ENCODE data around the gene NET1.

The NET1 gene

DNA sequence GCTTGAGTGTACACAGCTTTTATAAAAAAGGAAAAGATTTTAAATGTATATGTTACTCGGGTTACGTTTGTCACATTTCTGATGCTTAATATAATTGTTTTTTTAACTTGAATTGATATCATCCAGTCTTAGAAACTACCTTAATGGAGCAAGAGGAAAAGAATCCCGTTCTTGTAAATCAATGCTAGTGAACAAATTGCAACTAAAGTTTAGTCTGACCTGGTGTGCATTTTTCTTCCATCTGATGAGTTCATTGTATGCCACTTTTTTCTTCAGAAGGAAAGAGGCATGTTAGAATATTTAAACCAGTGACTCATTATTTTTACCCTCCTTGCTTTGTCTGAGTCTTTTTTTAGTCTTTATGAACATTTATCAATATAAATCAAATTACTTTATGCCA is 34.7 kb downstream of the NET1 start:
- TF ChIP-seq, protein P1, sequence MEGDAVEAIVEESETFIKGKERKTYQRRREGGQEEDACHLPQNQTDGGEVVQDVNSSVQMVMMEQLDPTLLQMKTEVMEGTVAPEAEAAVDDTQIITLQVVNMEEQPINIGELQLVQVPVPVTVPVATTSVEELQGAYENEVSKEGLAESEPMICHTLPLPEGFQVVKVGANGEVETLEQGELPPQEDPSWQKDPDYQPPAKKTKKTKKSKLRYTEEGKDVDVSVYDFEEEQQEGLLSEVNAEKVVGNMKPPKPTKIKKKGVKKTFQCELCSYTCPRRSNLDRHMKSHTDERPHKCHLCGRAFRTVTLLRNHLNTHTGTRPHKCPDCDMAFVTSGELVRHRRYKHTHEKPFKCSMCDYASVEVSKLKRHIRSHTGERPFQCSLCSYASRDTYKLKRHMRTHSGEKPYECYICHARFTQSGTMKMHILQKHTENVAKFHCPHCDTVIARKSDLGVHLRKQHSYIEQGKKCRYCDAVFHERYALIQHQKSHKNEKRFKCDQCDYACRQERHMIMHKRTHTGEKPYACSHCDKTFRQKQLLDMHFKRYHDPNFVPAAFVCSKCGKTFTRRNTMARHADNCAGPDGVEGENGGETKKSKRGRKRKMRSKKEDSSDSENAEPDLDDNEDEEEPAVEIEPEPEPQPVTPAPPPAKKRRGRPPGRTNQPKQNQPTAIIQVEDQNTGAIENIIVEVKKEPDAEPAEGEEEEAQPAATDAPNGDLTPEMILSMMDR (IDR thresholded peaks at IDR 0.05; ENCODE audit: control insufficient read depth, insufficient read depth, low read depth, low read length, missing control alignments), result no peak
- no peak for DNase-seq (ENCODE audit: low read depth)
- H3K4me3 ChIP-seq (ENCODE audit: control insufficient read depth, low read depth, low read length), result peak overlapping the region; percentile 66

DNA sequence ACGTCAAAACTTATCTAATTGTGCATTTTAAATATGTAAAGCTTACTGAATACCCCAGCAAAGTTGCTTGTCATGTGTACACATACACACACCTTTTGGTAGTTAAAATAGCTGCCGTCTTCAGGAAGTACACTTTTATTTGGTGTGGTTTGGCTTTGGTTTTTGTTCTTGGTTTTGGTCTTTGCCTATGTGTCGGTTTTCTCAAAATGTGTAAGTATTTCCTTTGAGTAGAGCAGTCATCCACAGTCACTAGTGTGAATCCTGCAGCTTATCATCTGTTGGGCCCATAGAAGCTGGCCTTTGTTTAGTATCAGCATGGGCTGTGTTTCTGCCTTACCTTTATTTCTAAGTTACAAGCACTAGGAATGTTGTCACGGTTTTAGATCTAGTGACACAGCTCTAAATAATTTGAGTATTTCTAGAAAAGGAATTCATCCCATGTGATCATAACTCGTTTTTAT is 35.3 kb downstream of the NET1 start:
- TF ChIP-seq, protein P1 (IDR thresholded peaks at IDR 0.05; ENCODE audit: control insufficient read depth, insufficient read depth, low read depth, low read length, missing control alignments), result no peak
- H3K4me3 ChIP-seq (ENCODE audit: control insufficient read depth, low read depth, low read length), result peak overlapping the region; percentile 66
- DNase-seq (ENCODE audit: low read depth), result no peak

DNA sequence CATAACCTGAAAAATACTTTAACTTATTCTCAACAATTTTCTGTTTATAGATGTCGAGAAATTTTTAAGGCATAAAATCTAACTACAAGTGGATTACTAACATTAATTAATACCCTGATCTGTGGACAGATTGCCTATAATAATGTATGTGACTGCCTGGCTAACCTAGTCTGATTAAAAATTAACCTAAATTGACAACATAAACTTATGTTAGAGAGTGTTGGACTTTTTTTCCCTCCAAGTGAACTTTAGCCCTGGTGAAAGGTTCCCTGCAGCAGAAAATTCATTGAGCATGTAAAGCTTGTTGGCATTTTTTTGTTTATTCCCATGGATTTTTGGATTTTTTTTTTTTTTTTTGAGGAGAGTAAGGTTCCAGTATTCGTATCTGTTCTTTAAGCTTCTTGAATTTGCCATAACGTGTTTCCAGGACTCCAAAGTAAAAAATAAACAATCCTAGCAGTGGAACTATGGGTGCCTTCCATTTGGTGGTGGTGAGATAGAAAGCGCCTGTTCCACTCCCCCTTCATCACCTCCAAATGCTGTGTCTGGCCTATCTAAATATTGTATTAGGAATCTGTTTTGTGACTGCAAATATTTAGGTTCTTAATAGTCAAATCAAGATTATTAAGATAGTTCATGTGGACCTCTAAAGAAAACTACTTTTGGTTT is 36.1 kb downstream of the NET1 start:
- H3K4me3 ChIP-seq (ENCODE audit: control insufficient read depth, low read depth, low read length), result peak overlapping the region; percentile 66
- DNase-seq (ENCODE audit: low read depth), result no peak

DNA sequence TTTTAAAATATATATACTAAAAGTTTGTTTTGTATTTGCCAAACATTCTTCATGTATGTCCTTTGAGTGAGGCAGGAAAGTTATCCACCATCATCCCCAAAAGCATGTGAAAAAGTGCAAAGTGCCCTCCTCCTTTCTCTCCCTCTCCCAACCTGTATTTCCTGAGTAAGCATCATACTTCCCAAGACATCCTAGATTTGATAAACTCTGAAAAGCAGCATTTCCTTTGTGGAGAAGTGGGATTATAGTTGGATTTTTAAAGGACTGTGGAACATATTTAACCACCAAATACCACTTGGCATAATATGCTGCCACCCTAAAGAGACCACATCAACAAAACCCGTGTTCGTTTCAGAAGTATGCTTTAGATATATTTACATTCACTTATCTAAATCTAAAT is 36.9 kb downstream of the NET1 start:
- H3K4me3 ChIP-seq (ENCODE audit: control insufficient read depth, low read depth, low read length), result peak overlapping the region; percentile 66
- DNase-seq (ENCODE audit: low read depth), result no peak
- TF ChIP-seq, protein P1 (IDR thresholded peaks at IDR 0.05; ENCODE audit: control insufficient read depth, insufficient read depth, low read depth, low read length, missing control alignments), result no peak

More for the DNA sequence above, 36.1 kb downstream of the NET1 start:
- TF ChIP-seq, protein P1 (IDR thresholded peaks at IDR 0.05; ENCODE audit: control insufficient read depth, insufficient read depth, low read depth, low read length, missing control alignments), result no peak

DNA sequence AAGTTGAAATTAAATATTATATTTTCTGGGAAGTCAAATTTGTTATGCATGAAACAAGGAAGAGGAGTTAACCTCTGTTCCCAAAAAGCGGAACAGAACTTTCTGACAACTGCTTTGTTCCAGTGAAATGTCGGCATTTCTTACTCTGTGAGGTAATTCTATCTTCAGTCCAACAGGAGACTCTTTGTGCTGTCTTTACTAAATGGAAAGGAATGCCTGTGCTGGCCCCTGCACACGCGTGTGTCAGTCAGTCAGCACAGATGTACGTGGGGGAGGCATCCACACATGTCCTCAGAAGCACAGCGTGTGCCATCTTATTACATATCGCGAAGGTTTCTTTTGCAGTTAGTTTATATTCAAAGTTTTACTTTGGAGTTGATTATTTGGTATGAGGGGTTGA is 37.5 kb downstream of the NET1 start:
- no peak for DNase-seq (ENCODE audit: low read depth)
- H3K4me3 ChIP-seq (ENCODE audit: control insufficient read depth, low read depth, low read length), result peak overlapping the region; percentile 66
- TF ChIP-seq, protein P1 (IDR thresholded peaks at IDR 0.05; ENCODE audit: control insufficient read depth, insufficient read depth, low read depth, low read length, missing control alignments), result peak; percentile 22

DNA sequence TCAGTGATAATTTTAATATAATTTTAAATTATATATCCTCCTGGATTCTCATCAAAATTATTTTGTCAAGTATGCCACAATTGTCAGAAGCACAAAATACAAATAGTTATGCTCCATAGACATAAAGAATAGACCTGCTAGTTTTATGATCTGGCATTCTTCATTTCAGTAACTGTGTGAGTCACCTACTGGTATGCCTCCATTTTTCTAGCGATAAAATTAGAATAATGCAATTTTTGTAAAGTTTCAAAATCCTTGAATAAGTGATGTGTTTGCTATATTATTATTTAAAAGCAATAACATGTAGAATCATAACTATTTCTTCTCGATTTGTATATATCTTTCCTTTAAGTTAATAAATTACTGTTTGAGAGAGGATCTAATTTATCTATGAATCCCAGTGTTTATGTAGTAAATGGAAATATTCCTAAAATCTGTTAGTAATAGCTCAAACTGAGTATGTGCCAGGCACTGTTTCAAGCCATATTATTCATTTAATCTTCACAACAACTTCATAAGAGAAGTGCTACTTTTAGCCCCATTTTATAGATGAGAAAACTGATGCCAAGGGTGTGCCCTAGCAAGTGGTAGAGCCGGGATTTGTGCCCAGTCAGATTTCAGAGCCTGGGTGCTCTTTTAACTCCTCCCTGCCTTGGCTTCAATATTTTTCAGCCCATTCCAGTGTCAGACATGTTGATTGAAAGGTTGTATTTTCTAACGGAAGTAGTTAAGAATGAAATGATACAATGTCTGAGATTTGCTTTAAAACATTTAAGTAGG is 38.4 kb downstream of the NET1 start:
- TF ChIP-seq, protein P1 (IDR thresholded peaks at IDR 0.05; ENCODE audit: control insufficient read depth, insufficient read depth, low read depth, low read length, missing control alignments), result no peak
- no peak for DNase-seq (ENCODE audit: low read depth)
- H3K4me3 ChIP-seq (ENCODE audit: control insufficient read depth, low read depth, low read length), result no peak overlapping the region
